SK-N-SH (cell line): ENCODE measurements around the gene NUDT14. TPM values are rescaled to one million over a fixed set of nuclear protein-coding genes. Genes with fewer than 3 reads are reported as not detected.

Source experiments
- CTCF ChIA-PET: fragments of 300-600, 350-600 bp; formaldehyde crosslinking; extraction: SDS; loops from one replicate; lab custom pipeline; 2021; lab: Yijun Ruan, JAX
- POLR2A ChIA-PET: fragments of 350-600 bp; sonication (Branson Sonifier 250); formaldehyde crosslinking; extraction: SDS; loops from one replicate; lab custom pipeline; 2020; ENCODE audit warnings: antibody characterized with exemption, inconsistent platforms; lab: Yijun Ruan, JAX
- DNase-seq: peaks from one replicate; pipeline ENCODE4 v3.0.0; 2012
- H2AFZ ChIP-seq: fragments of 200-600 bp; sonication (generic); 2 replicates; pipeline ENCODE4 v1.8.1; 2016; ENCODE audit warnings: antibody characterized with exemption, mild to moderate bottlenecking, low read depth
- H3F3A ChIP-seq: fragments of 200-600 bp; sonication (generic); replicated peaks from 2 replicates; pipeline ENCODE3; 2016; ENCODE audit warnings: antibody characterized with exemption, mild to moderate bottlenecking; ENCODE audit not compliant: insufficient read depth
- H3K27ac ChIP-seq, 2 experiments: fragments of 200-500 bp in 1 of 2; fragments of 200-600 bp in 1 of 2; sonication (Bioruptor generic) in 1 of 2; sonication (generic), shearing (Covaris generic) in 1 of 2; 2 replicates each; pipeline versions ENCODE4 v1.5.1 to v1.6.1; 2014 to 2016; ENCODE audit warnings: low read depth in 2 of 2, inconsistent platforms in 1 of 2, low read length in 1 of 2, mild to moderate bottlenecking in 1 of 2, mixed read lengths in 1 of 2
- H3K27me3 ChIP-seq: fragments of 200-600 bp; sonication (generic), shearing (Covaris generic); 2 replicates; pipeline ENCODE4 v1.6.1; 2016; ENCODE audit warnings: mixed run types; ENCODE audit not compliant: insufficient read depth
- H3K36me3 ChIP-seq, 2 experiments: fragments of 200-500 bp in 1 of 2; fragments of 200-600 bp in 1 of 2; sonication (Bioruptor generic) in 1 of 2; sonication (generic) in 1 of 2; replicated peaks in 1 of 2; 2 replicates each; pipeline versions ENCODE3 to v1.5.1; 2014 to 2016; ENCODE audit warnings: low read length in 1 of 2, mild to moderate bottlenecking in 1 of 2; ENCODE audit not compliant: insufficient read depth in 2 of 2, control insufficient read depth in 1 of 2
- H3K4me1 ChIP-seq, 2 experiments: fragments of 200-500 bp in 1 of 2; fragments of 200-600 bp in 1 of 2; sonication (Bioruptor generic) in 1 of 2; sonication (generic), shearing (Covaris generic) in 1 of 2; 2 replicates each; pipeline versions ENCODE4 v1.5.1 to v1.6.1; 2014 to 2016; ENCODE audit warnings: low read depth in 1 of 2, low read length in 1 of 2, mixed run types in 1 of 2; ENCODE audit not compliant: insufficient read depth in 2 of 2, control insufficient read depth in 1 of 2
- H3K4me2 ChIP-seq: fragments of 200-600 bp; sonication (generic), shearing (Covaris generic); 2 replicates; pipeline ENCODE4 v1.6.1; 2017; ENCODE audit warnings: mixed run types
- H3K4me3 ChIP-seq, 2 experiments: fragments of 200-500 bp in 1 of 2; fragments of 200-600 bp in 1 of 2; sonication (Bioruptor generic) in 1 of 2; sonication (generic), shearing (Covaris generic) in 1 of 2; 2 replicates each; pipeline versions ENCODE4 v1.5.1 to v1.8.1; 2014 to 2016; ENCODE audit warnings: low read depth in 2 of 2, inconsistent platforms in 1 of 2, low read length in 1 of 2, mild to moderate bottlenecking in 1 of 2, mixed read lengths in 1 of 2, moderate library complexity in 1 of 2
- H3K79me2 ChIP-seq: fragments of 200-600 bp; sonication (generic); 2 replicates; pipeline ENCODE4 v1.8.1; 2017; ENCODE audit warnings: mild to moderate bottlenecking; ENCODE audit not compliant: insufficient read depth
- H3K9ac ChIP-seq: fragments of 200-600 bp; sonication (generic); 2 replicates; pipeline ENCODE4 v1.6.1; 2017; ENCODE audit warnings: mixed run types
- H3K9me2 ChIP-seq: fragments of 200-600 bp; sonication (generic); 2 replicates; pipeline ENCODE4 v1.6.1; 2017; ENCODE audit warnings: mixed run types
- H3K9me3 ChIP-seq: fragments of 200-600 bp; sonication (generic); 2 replicates; pipeline ENCODE4 v1.6.1; 2017; ENCODE audit warnings: mixed run types, mild to moderate bottlenecking, moderate library complexity
- H4K20me1 ChIP-seq: fragments of 200-600 bp; sonication (generic); 2 replicates; pipeline ENCODE4 v1.6.1; 2017; ENCODE audit warnings: mild to moderate bottlenecking, mixed run types; ENCODE audit not compliant: insufficient read depth
- ELF1 ChIP-seq: IDR thresholded peaks from 2 replicates; pipeline ENCODE4 v1.4.0; 2012
- EP300 ChIP-seq, 2 experiments: IDR thresholded peaks; 2 replicates each; pipeline versions ENCODE4 v1.4.0 to v1.6.1; 2012; ENCODE audit warnings: borderline replicate concordance in 1 of 2, low read depth in 1 of 2, low read length in 1 of 2
- EZH2phosphoT487 ChIP-seq: fragments of 200-600 bp; sonication (generic); IDR thresholded peaks from 2 replicates; pipeline ENCODE4 v1.6.1; 2017; ENCODE audit warnings: low read depth, mixed run types, mild to moderate bottlenecking, antibody characterized with exemption, moderate library complexity, borderline replicate concordance
- FOSL2 ChIP-seq: IDR thresholded peaks from 2 replicates; pipeline ENCODE4 v1.4.0; 2012; ENCODE audit warnings: low read depth, mild to moderate bottlenecking, moderate library complexity, borderline replicate concordance
- FOXJ3 ChIP-seq: sonication (generic); formaldehyde crosslinking; IDR thresholded peaks from 2 replicates; pipeline ENCODE4 v1.5.1; 2020; ENCODE audit warnings: mild to moderate bottlenecking, missing genetic modification reagents
- FOXM1 ChIP-seq: IDR thresholded peaks from 2 replicates; pipeline ENCODE4 v1.4.0; 2012; ENCODE audit warnings: low read depth, mild to moderate bottlenecking
- GATA2 ChIP-seq: sonication (generic); formaldehyde crosslinking; IDR thresholded peaks from 2 replicates; pipeline ENCODE4 v1.5.0; 2020; ENCODE audit warnings: mild to moderate bottlenecking, missing genetic modification reagents
- JUND ChIP-seq: IDR thresholded peaks from 2 replicates; pipeline ENCODE4 v1.4.0; 2012
- MEF2A ChIP-seq: IDR thresholded peaks from 2 replicates; pipeline ENCODE4 v1.4.0; 2012; ENCODE audit warnings: low read depth, borderline replicate concordance
- MXI1 ChIP-seq: IDR thresholded peaks from 2 replicates; pipeline ENCODE4 v1.6.1; 2012; ENCODE audit warnings: mild to moderate bottlenecking, low read depth, low read length, improper control_type of control experiment
- POLR2AphosphoS5 ChIP-seq: IDR thresholded peaks from 2 replicates; pipeline ENCODE4 v1.6.1; 2012; ENCODE audit warnings: low read depth, low read length
- RAD21 ChIP-seq: IDR thresholded peaks from 2 replicates; pipeline ENCODE4 v1.6.1; 2012; ENCODE audit warnings: mild to moderate bottlenecking, low read length
- RCOR1 ChIP-seq: fragments of 150-350 bp; IDR thresholded peaks from 2 replicates; pipeline ENCODE4 v1.6.1; 2017; ENCODE audit warnings: antibody characterized with exemption, low read length
- SMC3 ChIP-seq: IDR thresholded peaks from 2 replicates; pipeline ENCODE4 v1.6.1; 2012; ENCODE audit warnings: low read depth, low read length, improper control_type of control experiment
- TAF1 ChIP-seq: IDR thresholded peaks from 2 replicates; pipeline ENCODE4 v1.6.1; 2012; ENCODE audit warnings: low read depth, mild to moderate bottlenecking, low read length, moderate library complexity, borderline replicate concordance
- TCF12 ChIP-seq: IDR thresholded peaks from 2 replicates; pipeline ENCODE4 v1.4.0; 2012
- YY1 ChIP-seq: IDR thresholded peaks from 2 replicates; pipeline ENCODE4 v1.4.0; 2012; ENCODE audit warnings: low read depth, mild to moderate bottlenecking
- WGBS: methylation state at CpG from one replicate; pipeline ENCODE4 v1.1.6; 2017; ENCODE audit warnings: low lambda C conversion rate; 5-methylcytosine and 5-hydroxymethylcytosine counted together
- polyA plus RNA-seq, 3 experiments: library from polyadenylated mRNA; depleted of rRNA; stranded (reverse); fragments of >200 nt; gene quantifications; 2 replicates each; pipeline ENCODE4 v1.2.3, GENCODE V29; 2012
- TF ChIP-seq, protein P1 (sequence below): fragments of 200-600 bp; sonication (generic); IDR thresholded peaks from 2 replicates; pipeline ENCODE4 v1.6.1; 2017; ENCODE audit warnings: antibody characterized with exemption, mild to moderate bottlenecking, moderate library complexity
- TF ChIP-seq, protein P2 (sequence below): fragments of 150-350 bp; IDR thresholded peaks from 2 replicates; pipeline ENCODE4 v1.6.1; 2017; ENCODE audit warnings: antibody characterized with exemption, low read length, low read depth, borderline replicate concordance
- TF ChIP-seq, protein P3 (sequence below): IDR thresholded peaks from 2 replicates; pipeline ENCODE4 v1.4.0; 2012; ENCODE audit warnings: low read depth
- TF ChIP-seq, protein P4 (sequence below): IDR thresholded peaks from 2 replicates; pipeline ENCODE4 v1.4.0; 2012; ENCODE audit warnings: low read depth, borderline replicate concordance
- TF ChIP-seq, protein P5 (sequence below): fragments of 150-350 bp; IDR thresholded peaks from 2 replicates; pipeline ENCODE4 v1.6.1; 2016; ENCODE audit warnings: mild to moderate bottlenecking, low read depth, low read length

NUDT14 gene
- polyA plus RNA-seq, 1 of the 3 experiments (the other 2 are of a cell fraction): 18.4 TPM

DNA sequence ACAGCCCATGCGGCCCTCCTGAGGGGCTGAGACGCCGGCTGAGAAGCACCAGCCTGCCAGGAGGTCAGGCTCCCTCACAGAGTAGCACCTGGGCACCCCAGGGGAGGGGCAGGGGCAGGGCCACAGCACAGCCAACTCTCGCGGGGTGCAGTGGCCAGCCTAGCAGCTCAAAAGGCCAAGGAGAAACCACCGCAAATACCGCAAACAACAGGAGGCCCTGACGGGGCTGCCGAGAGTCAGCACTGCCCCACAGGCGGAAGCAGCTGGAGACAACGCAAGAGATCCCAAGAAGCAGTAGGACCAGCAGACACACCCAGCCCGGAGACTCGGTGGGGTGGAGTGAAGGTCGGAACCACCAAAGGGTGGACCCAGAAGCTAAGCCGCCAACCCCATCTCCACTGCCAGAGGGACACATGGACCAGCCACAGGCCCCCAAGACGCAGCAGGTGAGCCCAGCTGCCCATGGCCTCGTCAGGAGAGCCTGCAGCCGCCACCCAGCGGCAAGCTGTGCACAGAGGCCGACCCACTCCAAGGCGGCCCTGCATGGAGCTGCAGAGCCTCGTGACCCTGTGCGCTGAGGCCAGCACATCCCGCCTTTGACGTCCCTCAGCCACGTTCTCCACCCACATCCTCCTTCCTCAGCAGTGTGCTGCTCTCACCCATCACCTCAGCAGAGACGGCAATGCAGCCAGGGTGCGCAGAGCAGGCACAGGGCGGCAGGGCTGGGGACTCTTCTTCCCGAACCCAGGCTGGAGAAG lies 35.6 kb upstream of the NUDT14 start:
- CTCF ChIA-PET: interaction anchor here (1.0 to 1.4 kb wide), 2 partner anchors 10 to 13 kb away, joined by 3 to 5 read pairs; no protein-coding TSS in a partner anchor
- DNase-seq: no peak

DNA sequence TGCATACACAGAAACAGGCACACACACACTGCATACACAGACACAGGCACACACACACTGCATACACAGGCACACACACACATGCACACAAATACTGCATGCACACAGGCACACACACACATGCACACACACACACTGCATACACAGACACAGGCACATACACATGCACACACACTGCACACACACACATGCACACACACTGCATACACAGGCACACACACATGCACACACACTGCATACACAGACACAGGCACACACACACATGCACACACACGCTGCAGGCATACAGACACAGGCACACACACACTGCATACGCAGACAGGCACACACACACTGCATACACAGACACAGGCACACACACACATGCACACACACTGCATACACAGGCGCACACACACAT lies 34.5 kb upstream of the NUDT14 start:
- POLR2A ChIA-PET: no interaction called here
- no peaks in the 10 kb centered on the region for H3K27me3 ChIP-seq
- no peak overlapping the region for H3K4me2 ChIP-seq
- no peak for DNase-seq
- H3K27ac ChIP-seq: no peak overlapping the region
- H3K36me3 ChIP-seq: peaks cover 0 to 27% of the 10 kb centered on the region in 2 experiments
- H4K20me1 ChIP-seq: no peaks in the 10 kb centered on the region
- H3K9me2 ChIP-seq: no peaks in the 10 kb centered on the region
- H3K4me1 ChIP-seq: peaks cover 0 to 52% of the 10 kb centered on the region in 2 experiments; a peak in 1 of 4 replicates
- H3F3A ChIP-seq: no peaks in the 10 kb centered on the region
- WGBS: 64% methylated on average over 3 of the region's 3 CpGs
- H2AFZ ChIP-seq: no peak overlapping the region
- CTCF ChIA-PET: no interaction called here
- no peaks in the 10 kb centered on the region for H3K9me3 ChIP-seq
- H3K9ac ChIP-seq: no peak overlapping the region
- TF ChIP-seq MEF2A (no peak), MXI1 (no peak), TAF1 (no peak), GATA2 (CRISPR knock-in tag) (no peak), TCF12 (no peak), RAD21 (no peak), EP300 (IDR thresholded peaks at IDR 0.05; ENCODE audit: borderline replicate concordance in 1 of 2, low read depth in 1 of 2, low read length in 1 of 2) (no peak), FOXM1 (no peak), EZH2phosphoT487 (no peak), FOSL2 (no peak), ELF1 (no peak), POLR2AphosphoS5 (no peak), FOXJ3 (CRISPR knock-in tag) (no peak), SMC3 (no peak), JUND (no peak)
- TF ChIP-seq, protein P1, sequence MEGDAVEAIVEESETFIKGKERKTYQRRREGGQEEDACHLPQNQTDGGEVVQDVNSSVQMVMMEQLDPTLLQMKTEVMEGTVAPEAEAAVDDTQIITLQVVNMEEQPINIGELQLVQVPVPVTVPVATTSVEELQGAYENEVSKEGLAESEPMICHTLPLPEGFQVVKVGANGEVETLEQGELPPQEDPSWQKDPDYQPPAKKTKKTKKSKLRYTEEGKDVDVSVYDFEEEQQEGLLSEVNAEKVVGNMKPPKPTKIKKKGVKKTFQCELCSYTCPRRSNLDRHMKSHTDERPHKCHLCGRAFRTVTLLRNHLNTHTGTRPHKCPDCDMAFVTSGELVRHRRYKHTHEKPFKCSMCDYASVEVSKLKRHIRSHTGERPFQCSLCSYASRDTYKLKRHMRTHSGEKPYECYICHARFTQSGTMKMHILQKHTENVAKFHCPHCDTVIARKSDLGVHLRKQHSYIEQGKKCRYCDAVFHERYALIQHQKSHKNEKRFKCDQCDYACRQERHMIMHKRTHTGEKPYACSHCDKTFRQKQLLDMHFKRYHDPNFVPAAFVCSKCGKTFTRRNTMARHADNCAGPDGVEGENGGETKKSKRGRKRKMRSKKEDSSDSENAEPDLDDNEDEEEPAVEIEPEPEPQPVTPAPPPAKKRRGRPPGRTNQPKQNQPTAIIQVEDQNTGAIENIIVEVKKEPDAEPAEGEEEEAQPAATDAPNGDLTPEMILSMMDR: no peak
- TF ChIP-seq, protein P2, sequence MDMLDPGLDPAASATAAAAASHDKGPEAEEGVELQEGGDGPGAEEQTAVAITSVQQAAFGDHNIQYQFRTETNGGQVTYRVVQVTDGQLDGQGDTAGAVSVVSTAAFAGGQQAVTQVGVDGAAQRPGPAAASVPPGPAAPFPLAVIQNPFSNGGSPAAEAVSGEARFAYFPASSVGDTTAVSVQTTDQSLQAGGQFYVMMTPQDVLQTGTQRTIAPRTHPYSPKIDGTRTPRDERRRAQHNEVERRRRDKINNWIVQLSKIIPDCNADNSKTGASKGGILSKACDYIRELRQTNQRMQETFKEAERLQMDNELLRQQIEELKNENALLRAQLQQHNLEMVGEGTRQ: no peak
- TF ChIP-seq, protein P3, sequence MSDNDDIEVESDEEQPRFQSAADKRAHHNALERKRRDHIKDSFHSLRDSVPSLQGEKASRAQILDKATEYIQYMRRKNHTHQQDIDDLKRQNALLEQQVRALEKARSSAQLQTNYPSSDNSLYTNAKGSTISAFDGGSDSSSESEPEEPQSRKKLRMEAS: no peak
- TF ChIP-seq, protein P4, sequence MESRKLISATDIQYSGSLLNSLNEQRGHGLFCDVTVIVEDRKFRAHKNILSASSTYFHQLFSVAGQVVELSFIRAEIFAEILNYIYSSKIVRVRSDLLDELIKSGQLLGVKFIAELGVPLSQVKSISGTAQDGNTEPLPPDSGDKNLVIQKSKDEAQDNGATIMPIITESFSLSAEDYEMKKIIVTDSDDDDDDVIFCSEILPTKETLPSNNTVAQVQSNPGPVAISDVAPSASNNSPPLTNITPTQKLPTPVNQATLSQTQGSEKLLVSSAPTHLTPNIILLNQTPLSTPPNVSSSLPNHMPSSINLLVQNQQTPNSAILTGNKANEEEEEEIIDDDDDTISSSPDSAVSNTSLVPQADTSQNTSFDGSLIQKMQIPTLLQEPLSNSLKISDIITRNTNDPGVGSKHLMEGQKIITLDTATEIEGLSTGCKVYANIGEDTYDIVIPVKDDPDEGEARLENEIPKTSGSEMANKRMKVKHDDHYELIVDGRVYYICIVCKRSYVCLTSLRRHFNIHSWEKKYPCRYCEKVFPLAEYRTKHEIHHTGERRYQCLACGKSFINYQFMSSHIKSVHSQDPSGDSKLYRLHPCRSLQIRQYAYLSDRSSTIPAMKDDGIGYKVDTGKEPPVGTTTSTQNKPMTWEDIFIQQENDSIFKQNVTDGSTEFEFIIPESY: no peak
- TF ChIP-seq, protein P5, sequence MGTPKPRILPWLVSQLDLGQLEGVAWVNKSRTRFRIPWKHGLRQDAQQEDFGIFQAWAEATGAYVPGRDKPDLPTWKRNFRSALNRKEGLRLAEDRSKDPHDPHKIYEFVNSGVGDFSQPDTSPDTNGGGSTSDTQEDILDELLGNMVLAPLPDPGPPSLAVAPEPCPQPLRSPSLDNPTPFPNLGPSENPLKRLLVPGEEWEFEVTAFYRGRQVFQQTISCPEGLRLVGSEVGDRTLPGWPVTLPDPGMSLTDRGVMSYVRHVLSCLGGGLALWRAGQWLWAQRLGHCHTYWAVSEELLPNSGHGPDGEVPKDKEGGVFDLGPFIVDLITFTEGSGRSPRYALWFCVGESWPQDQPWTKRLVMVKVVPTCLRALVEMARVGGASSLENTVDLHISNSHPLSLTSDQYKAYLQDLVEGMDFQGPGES: no peak
- no peaks in the 10 kb centered on the region for H3K79me2 ChIP-seq
- no peak overlapping the region for H3K4me3 ChIP-seq

More for the DNA sequence above, 35.6 kb upstream of the NUDT14 start:
- no peaks in the 10 kb centered on the region for H3K79me2 ChIP-seq
- TF ChIP-seq YY1 (no peak), RCOR1 (no peak)
- no peak overlapping the region for H3K27ac ChIP-seq
- peaks cover 0 to 30% of the 10 kb centered on the region in 2 experiments for H3K36me3 ChIP-seq
- H3K9me3 ChIP-seq: no peaks in the 10 kb centered on the region
- H3K4me1 ChIP-seq: peaks cover 0 to 52% of the 10 kb centered on the region in 2 experiments; a peak in 1 of 4 replicates
- no peaks in the 10 kb centered on the region for H3F3A ChIP-seq
- no peak overlapping the region for H3K4me2 ChIP-seq
- H2AFZ ChIP-seq: no peak overlapping the region
- H3K4me3 ChIP-seq: no peak overlapping the region
- no peaks in the 10 kb centered on the region for H4K20me1 ChIP-seq
- no peaks in the 10 kb centered on the region for H3K27me3 ChIP-seq
- 96% methylated on average over 19 of the region's 30 CpGs for WGBS
- no peaks in the 10 kb centered on the region for H3K9me2 ChIP-seq
- POLR2A ChIA-PET: no interaction called here
- H3K9ac ChIP-seq: no peak overlapping the region
